ENCODE measurements around the gene B3GALT5.

DNA sequence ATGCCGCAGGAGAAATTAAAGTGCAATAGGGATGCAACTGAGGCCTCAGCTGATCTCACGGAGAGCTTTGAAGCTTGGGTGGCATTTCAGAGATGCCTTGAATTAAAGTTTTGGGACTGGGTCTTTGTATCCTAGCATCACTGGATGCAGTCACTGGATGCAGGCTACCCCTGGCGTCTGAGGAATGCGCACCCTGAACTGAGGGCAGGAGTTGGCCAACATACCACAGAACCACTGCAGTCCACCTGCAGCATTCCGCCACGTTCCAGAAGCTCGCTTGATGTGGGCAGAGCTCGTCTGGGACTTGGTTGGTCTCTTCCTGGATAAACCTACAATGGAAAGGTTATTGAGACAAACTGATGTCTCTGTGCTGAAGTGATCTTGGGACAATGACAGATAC is 98.1 kb downstream of the B3GALT5 start:
- TF ChIP-seq, protein P1, sequence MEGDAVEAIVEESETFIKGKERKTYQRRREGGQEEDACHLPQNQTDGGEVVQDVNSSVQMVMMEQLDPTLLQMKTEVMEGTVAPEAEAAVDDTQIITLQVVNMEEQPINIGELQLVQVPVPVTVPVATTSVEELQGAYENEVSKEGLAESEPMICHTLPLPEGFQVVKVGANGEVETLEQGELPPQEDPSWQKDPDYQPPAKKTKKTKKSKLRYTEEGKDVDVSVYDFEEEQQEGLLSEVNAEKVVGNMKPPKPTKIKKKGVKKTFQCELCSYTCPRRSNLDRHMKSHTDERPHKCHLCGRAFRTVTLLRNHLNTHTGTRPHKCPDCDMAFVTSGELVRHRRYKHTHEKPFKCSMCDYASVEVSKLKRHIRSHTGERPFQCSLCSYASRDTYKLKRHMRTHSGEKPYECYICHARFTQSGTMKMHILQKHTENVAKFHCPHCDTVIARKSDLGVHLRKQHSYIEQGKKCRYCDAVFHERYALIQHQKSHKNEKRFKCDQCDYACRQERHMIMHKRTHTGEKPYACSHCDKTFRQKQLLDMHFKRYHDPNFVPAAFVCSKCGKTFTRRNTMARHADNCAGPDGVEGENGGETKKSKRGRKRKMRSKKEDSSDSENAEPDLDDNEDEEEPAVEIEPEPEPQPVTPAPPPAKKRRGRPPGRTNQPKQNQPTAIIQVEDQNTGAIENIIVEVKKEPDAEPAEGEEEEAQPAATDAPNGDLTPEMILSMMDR (IDR thresholded peaks at IDR 0.05) = no peak
- no peak for TF ChIP-seq POLR2A (IDR thresholded peaks at IDR 0.05)
- TF ChIP-seq POLR2AphosphoS5 (IDR thresholded peaks at IDR 0.05) = no peak

Data from gastroesophageal sphincter (tissue), 3 donors.